ENCODE measurements around the gene EXOSC5. TPM values are rescaled to one million over a fixed set of nuclear protein-coding genes. Genes with fewer than 3 reads are reported as not detected.
"Not testable (repeated sequence)": the region's sequence is repeated elsewhere in the genome, so short reads cannot be mapped to it uniquely, and the experiment has no call there.

The EXOSC5 gene
- total RNA-seq, 2 experiments from 2014 or later, result 18.8 to 25.2 TPM

DNA sequence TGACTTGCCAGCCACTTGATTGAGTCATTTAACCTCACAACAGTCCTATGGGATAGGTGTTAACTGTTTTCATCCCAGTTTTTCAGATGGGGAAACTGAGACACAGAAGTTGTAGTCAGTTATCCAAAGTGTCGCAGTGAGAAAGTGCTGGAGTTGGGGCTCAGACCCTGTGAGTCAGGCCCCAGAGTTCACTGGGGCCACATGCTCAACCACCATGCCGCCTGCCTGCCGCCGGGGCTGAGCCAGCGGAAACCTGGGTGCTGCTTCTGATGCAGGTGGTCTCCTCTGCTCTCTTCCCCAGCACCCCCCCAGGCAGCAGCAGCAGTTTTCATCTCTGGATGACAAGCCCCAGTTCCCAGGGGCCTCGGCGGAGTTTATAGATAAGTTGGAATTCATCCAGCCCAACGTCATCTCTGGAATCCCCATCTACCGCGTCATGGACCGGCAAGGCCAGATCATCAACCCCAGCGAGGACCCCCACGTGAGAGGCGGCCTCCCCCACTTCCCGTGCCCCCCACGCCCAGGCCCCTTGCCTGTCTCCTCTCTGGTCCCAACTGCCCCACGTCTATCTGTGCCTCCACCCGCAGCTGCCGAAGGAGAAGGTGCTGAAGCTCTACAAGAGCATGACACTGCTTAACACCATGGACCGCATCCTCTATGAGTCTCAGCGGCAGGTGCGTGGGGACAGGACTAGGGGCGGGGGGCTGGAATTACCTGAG is 13.3 kb upstream of the EXOSC5 start:
- DNase-seq, result no peak
- CTCF ChIA-PET, result interaction anchor here (0.7 kb wide), 1 partner anchor 39 kb away, joined by 3 read pairs; no protein-coding TSS in a partner anchor
- Mint-ChIP-seq H3K36me3 (ENCODE audit: low read depth) (peaks cover 22% of the 10 kb centered on the region), H3K9me3 (no peaks in the 10 kb centered on the region), H3K4me1 (peaks cover 9% of the 10 kb centered on the region), H3K27ac (no peak overlapping the region), H3K27me3 (no peaks in the 10 kb centered on the region), H3K4me3 (no peak overlapping the region)
- POLR2A ChIA-PET, result interaction anchor here (1.4 kb wide), 1 partner anchor 28 kb away, joined by 3 read pairs; no protein-coding TSS in a partner anchor

DNA sequence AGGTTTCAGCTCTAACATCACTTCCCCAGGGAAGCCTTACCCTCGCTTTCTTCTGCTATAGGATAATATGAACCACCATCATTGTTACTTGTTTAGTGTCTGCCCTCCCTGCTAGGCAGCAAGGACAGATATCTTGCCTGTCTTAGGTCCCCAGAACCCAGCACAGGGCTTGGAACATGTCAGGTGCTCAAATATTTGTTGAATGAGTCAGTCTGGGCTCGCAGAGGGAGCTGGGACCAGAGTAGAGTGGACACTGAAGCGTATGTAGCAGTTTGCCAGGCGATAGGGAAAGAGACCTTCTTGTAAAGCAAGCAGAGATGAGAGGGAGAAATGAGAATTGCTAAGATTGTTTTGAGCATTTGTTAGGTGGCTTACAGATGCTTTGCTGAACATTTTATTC is 12.1 kb upstream of the EXOSC5 start:
- H3K27ac Mint-ChIP-seq, result no peak overlapping the region
- DNase-seq, result no peak
- peaks cover 9% of the 10 kb centered on the region for H3K4me1 Mint-ChIP-seq
- H3K36me3 Mint-ChIP-seq (ENCODE audit: low read depth), result peaks cover 19% of the 10 kb centered on the region
- H3K9me3 Mint-ChIP-seq, result no peaks in the 10 kb centered on the region
- CTCF ChIA-PET, result no interaction called here
- POLR2A ChIA-PET, result interaction anchor here (1.2 to 1.4 kb wide), 2 partner anchors 11 to 29 kb away, joined by 3 read pairs; no protein-coding TSS in a partner anchor
- H3K4me3 Mint-ChIP-seq, result no peak overlapping the region
- H3K27me3 Mint-ChIP-seq, result no peaks in the 10 kb centered on the region

DNA sequence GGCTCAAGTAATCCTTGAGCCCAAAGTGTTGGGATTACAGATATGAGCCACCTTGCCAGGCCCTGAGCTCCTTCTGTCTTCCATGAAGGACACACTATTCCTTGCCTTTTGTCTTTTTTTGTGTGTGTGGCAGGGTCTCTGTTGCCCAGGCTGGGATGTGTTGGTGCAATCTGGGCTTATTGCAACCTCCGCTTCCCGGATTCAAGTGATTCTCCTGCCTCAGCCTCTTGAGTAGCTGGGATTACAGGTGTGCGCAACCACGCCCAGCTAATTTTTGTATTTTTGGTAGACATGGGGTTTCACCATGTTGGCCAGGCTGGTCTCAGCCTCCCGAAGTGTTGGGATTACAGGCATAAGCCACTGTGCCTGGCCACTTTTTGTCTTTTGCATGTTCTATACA is 11.7 kb upstream of the EXOSC5 start:
- not testable (repeated sequence) for H3K27ac Mint-ChIP-seq, H3K4me1 Mint-ChIP-seq, H3K9me3 Mint-ChIP-seq, H3K27me3 Mint-ChIP-seq, DNase-seq, H3K4me3 Mint-ChIP-seq
- POLR2A ChIA-PET, result interaction anchor here (1.2 to 1.4 kb wide), 3 partner anchors 10 to 31 kb away, joined by 3 to 5 read pairs (median 3); partner anchors contain the start of gene DMAC2
- peaks cover 16% of the 10 kb centered on the region for H3K36me3 Mint-ChIP-seq (ENCODE audit: low read depth)
- CTCF ChIA-PET, result interaction anchor here (1.6 kb wide), 1 partner anchor 21 kb away, joined by 3 read pairs; no protein-coding TSS in a partner anchor

DNA sequence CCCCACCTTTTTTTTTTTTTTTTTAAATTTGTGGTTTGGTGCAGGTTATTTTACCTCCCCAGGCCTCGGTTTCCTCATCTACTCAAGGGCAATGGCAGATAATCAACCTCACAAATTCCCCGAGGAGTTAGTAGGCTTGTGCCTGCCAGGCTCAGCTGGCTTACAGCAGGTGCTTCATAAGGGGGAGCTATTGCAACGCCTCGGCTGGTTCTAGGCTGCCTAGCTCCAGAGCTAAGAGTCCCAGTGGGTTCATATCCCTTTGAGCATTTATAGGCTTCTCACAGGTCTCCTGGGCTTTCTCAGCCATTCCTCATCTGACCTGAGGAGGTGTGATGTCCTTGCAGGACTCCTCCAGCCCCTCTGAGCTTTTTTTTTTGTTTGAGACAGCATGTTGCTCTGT is 11.1 kb upstream of the EXOSC5 start:
- H3K9me3 Mint-ChIP-seq, result no peaks in the 10 kb centered on the region

DNA sequence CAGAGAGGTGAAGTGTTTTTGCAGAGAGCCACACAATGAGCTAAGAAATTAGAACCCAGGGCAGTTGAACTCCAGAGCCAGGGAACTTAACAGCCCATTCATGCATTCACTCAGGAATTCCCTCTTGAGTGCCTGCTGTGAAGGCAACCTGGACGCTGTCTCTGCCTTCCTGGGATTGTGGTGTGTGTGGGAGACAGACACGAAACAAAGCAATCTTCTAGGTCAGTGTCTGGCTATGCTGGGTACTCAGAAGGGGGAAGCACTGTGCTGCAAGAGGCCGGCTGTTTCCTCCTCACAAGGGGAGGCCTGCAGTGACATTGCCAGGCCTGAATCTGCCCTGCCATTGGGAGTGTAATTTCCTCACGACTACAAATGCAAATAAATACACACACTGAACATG is 10.1 kb upstream of the EXOSC5 start:
- Mint-ChIP-seq H3K9me3 (no peaks in the 10 kb centered on the region), H3K27me3 (no peaks in the 10 kb centered on the region), H3K4me3 (no peak overlapping the region), H3K27ac (no peak overlapping the region), H3K4me1 (peaks cover 9% of the 10 kb centered on the region), H3K36me3 (ENCODE audit: low read depth) (peaks cover 7% of the 10 kb centered on the region)
- DNase-seq, result no peak
- CTCF ChIA-PET, result interaction anchor here (1.2 kb wide), 1 partner anchor 163 kb away, joined by 3 read pairs; no protein-coding TSS in a partner anchor
- POLR2A ChIA-PET, result interaction anchor here (1.4 kb wide), 1 partner anchor 32 kb away, joined by 5 read pairs; the partner anchor contains the start of gene DMAC2

More for the DNA sequence above, 11.1 kb upstream of the EXOSC5 start:
- ChIA-PET CTCF (interaction anchor here (1.6 kb wide), 1 partner anchor 22 kb away, joined by 3 read pairs; no protein-coding TSS in a partner anchor), POLR2A (interaction anchor here (1.4 kb wide), 1 partner anchor 31 kb away, joined by 5 read pairs; the partner anchor contains the start of gene DMAC2)
- peaks cover 10% of the 10 kb centered on the region for H3K36me3 Mint-ChIP-seq (ENCODE audit: low read depth)
- no peak for DNase-seq
- no peaks in the 10 kb centered on the region for H3K27me3 Mint-ChIP-seq
- no peak overlapping the region for H3K27ac Mint-ChIP-seq
- H3K4me3 Mint-ChIP-seq, result no peak overlapping the region
- peaks cover 9% of the 10 kb centered on the region for H3K4me1 Mint-ChIP-seq

DNA sequence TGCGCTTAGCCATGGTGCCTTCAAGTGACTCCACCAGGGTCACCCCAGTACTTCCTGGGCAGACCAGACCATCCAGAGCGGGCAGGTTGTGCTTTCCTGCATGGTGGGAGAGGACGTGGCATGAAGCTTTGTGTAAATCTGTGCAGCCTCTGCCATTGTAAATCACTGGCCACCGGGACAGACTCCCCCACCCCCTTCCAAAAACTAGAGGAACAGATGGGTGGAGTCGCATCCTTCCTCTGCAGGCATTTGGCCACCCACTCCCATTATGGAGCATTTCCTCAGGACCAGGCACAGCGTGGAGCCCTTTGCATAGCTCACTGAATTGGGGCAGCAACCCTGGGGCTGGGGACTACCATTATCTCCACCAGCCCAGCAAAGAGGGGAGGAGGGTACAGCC is 8.6 kb upstream of the EXOSC5 start:
- POLR2A ChIA-PET, result interaction anchor here (1.5 kb wide), 1 partner anchor 7 kb away, joined by 3 read pairs; no protein-coding TSS in a partner anchor
- CTCF ChIA-PET, result interaction anchor here (1.2 kb wide), 1 partner anchor 33 kb away, joined by 4 read pairs; no protein-coding TSS in a partner anchor

DNA sequence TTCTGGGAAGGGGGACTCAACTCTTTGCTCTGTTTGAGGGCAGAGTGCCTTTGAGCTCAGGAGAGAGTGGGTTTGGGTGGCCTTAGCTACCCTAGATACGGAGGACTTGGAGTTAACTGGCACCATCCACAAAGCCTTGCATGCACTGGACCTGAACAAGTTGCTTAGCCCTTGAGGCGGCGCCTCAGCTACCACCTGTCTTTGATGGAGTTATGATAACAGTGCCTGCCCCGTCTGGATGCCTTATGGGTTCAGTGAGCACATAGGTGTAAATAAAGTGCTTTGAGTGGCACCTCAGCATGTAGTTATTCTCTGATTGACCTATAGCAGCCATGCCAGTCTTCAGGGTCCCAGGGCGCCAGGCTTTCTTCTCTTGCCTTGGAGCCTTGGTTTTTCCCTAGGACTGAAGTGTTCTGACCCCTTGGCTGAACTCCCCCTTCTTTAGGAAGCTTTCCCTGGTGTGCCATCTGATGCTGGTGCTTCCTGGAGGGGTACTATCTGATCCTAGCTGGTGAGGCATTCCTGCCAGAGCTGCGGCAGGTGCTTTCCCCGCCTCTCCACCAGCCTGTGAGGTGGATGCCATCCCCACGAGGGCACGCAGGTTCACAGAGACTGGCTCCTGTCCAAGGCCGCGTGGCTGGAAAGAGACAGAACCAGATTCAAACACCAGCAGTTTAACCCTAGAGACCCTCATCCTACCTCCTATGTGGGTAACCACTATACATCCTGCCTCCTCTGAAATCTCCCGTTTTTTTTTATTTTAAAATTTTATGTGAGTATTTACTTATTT is 6.2 kb upstream of the EXOSC5 start:
- no peaks in the 10 kb centered on the region for H3K9me3 Mint-ChIP-seq
- H3K27ac Mint-ChIP-seq, result no peak overlapping the region
- no peak for DNase-seq
- H3K4me1 Mint-ChIP-seq, result peaks cover 15% of the 10 kb centered on the region
- POLR2A ChIA-PET, result no interaction called here
- no peak overlapping the region for H3K4me3 Mint-ChIP-seq
- CTCF ChIA-PET, result no interaction called here
- H3K27me3 Mint-ChIP-seq, result no peaks in the 10 kb centered on the region
- H3K36me3 Mint-ChIP-seq (ENCODE audit: low read depth), result peaks cover 4% of the 10 kb centered on the region

More for the DNA sequence above, 8.6 kb upstream of the EXOSC5 start:
- H3K27me3 Mint-ChIP-seq, result no peaks in the 10 kb centered on the region
- H3K9me3 Mint-ChIP-seq, result no peaks in the 10 kb centered on the region
- H3K4me1 Mint-ChIP-seq, result peaks cover 11% of the 10 kb centered on the region
- DNase-seq, result no peak
- no peak overlapping the region for H3K4me3 Mint-ChIP-seq
- peaks cover 7% of the 10 kb centered on the region for H3K36me3 Mint-ChIP-seq (ENCODE audit: low read depth)
- no peak overlapping the region for H3K27ac Mint-ChIP-seq

DNA sequence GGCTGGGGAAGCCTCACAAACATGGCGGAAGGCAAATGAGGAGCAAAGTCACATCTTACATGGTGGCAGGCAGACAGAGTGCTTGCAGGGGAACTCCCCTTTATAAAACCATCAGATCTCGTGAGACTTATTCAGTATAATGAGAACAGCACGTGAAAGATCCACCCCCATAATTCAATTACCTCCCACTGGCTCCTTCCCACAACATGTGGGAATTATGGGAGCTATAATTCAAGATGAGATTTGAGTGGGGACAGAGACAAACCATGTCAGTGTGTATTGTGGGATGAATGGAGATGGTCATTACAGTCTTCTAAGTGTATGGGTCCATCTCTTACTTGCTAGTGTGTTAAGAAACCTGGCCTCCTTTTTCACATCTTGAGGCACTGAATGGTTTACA is 4.9 kb upstream of the EXOSC5 start:
- no peaks in the 10 kb centered on the region for H3K27me3 Mint-ChIP-seq
- no peak overlapping the region for H3K4me3 Mint-ChIP-seq
- H3K36me3 Mint-ChIP-seq (ENCODE audit: low read depth), result peaks cover 4% of the 10 kb centered on the region
- CTCF ChIA-PET, result no interaction called here
- H3K27ac Mint-ChIP-seq, result no peak overlapping the region
- no peaks in the 10 kb centered on the region for H3K9me3 Mint-ChIP-seq
- peaks cover 25% of the 10 kb centered on the region for H3K4me1 Mint-ChIP-seq
- no peak for DNase-seq
- POLR2A ChIA-PET, result no interaction called here

DNA sequence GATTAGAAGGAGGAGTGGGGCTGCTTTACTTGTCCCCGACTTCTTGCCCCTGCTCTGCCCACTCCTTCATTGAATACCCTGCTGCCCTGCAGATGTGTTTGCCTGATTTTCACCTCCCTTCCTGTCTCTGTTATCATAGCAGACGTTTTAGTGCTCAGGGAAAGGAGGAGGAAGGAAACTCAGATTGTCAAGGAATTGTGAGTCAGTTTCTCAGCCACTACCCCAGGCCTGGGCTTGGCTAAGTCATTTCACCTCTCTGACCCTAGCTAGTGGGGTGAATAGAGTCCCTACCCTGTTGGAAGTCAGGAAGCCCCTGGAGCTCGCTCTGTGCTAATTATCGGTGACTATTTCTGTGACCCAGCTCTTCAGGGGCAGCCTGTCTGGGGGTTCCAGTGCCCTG is 4.3 kb upstream of the EXOSC5 start:
- CTCF ChIA-PET, result no interaction called here
- Mint-ChIP-seq H3K27me3 (no peaks in the 10 kb centered on the region), H3K4me1 (peaks cover 30% of the 10 kb centered on the region), H3K27ac (no peak overlapping the region), H3K36me3 (ENCODE audit: low read depth) (peaks cover 4% of the 10 kb centered on the region), H3K4me3 (no peak overlapping the region), H3K9me3 (no peaks in the 10 kb centered on the region)
- POLR2A ChIA-PET, result no interaction called here
- DNase-seq, result no peak

DNA sequence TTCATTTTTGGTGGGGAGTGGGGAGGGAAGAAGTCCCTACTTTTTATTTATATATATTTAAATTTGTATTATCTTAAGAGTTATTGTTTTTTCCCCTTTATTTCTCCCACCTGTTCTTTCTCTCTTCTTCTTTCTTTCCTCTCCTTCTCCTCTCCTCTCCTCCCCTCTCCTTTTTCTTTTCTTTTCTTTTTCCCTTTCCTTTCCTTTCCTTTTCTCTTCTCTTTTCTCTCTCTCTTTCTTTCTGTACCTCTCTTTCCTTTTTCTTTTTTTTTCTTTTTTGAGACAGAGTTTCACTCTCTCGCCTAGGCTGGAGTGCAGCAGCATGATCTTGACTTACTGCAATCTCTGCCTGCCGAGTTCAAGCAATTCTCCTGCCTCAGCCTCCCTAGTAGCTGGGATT is 2.4 kb upstream of the EXOSC5 start:
- peak overlapping the region; percentile 41 for H3K4me3 Mint-ChIP-seq
- CTCF ChIA-PET, result no interaction called here

DNA sequence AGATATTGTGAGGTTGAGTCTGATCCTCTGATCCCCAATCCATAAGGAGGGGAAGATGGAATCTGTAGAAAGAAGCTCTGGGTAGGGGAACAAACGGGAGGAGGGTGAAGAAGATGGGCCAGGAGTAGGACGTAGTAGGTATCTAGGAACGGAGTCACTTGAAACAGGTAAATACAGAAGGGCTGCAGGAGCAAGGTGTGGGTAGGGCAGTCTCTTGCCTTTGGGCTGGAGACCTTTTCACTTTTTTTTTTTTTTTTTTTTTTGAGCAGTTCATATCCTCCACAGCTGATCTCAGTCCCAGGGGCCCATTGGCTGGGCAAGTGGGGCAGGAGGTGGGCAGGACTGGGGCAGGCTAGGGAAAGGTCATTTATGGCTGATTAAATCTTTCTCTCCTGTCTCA is 1.9 kb upstream of the EXOSC5 start:
- no peaks in the 10 kb centered on the region for H3K27me3 Mint-ChIP-seq
- peaks cover 4% of the 10 kb centered on the region for H3K36me3 Mint-ChIP-seq (ENCODE audit: low read depth)

More for the DNA sequence above, 2.4 kb upstream of the EXOSC5 start:
- Mint-ChIP-seq H3K27me3 (no peaks in the 10 kb centered on the region), H3K27ac (no peak overlapping the region), H3K4me1 (peaks cover 42% of the 10 kb centered on the region), H3K36me3 (ENCODE audit: low read depth) (peaks cover 4% of the 10 kb centered on the region), H3K9me3 (no peaks in the 10 kb centered on the region)
- DNase-seq, result no peak
- POLR2A ChIA-PET, result interaction anchor here (1.0 to 3.2 kb wide), 2 partner anchors 36 to 40 kb away, joined by 3 to 9 read pairs; partner anchors contain the start of genes B9D2 and DMAC2

DNA sequence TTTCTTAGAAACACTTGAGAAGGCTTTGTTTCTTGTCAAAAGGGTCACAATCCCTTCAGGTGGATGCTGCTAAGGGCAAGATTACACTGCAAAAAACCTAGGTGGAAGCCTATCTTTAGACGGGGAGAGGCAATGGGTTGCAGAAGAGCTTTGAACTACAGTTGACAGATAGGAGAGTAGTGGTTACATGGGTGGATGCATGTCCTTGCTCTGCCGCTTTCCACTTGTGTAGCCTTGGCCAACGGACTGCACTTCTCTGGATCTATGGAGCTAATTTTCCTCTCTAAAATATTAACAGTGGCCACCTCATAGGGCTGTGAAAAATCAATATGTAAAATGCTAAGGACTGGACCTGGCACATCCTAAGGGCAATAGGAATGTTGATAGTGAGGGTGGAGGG is 1.4 kb upstream of the EXOSC5 start:
- CTCF ChIA-PET, result interaction anchor here (0.6 kb wide), 1 partner anchor 18 kb away, joined by 3 read pairs; no protein-coding TSS in a partner anchor

More for the DNA sequence above, 1.9 kb upstream of the EXOSC5 start:
- Mint-ChIP-seq H3K27ac (no peak overlapping the region), H3K4me3 (peak overlapping the region; percentile 94), H3K4me1 (peaks cover 42% of the 10 kb centered on the region), H3K9me3 (no peaks in the 10 kb centered on the region)
- DNase-seq, result no peak
- ChIA-PET POLR2A (interaction anchor here (0.7 to 3.2 kb wide), 6 partner anchors 7 to 41 kb away, joined by 3 to 9 read pairs (median 3); partner anchors contain the start of genes B9D2 and DMAC2), CTCF (interaction anchor here (0.6 kb wide), 1 partner anchor 18 kb away, joined by 3 read pairs; no protein-coding TSS in a partner anchor)

More for the DNA sequence above, 1.4 kb upstream of the EXOSC5 start:
- Mint-ChIP-seq H3K9me3 (no peaks in the 10 kb centered on the region), H3K4me1 (peaks cover 42% of the 10 kb centered on the region), H3K27me3 (no peaks in the 10 kb centered on the region), H3K36me3 (ENCODE audit: low read depth) (peaks cover 4% of the 10 kb centered on the region), H3K27ac (no peak overlapping the region), H3K4me3 (peak overlapping the region; percentile 94)
- POLR2A ChIA-PET, result interaction anchor here (0.6 to 3.2 kb wide), 8 partner anchors 8 to 1208 kb away, joined by 3 to 9 read pairs (median 3); partner anchors contain the start of genes B9D2 and DMAC2
- no peak for DNase-seq
